Measurements from ENCODE around the gene MGRN1. TPM values are rescaled to one million over a fixed set of nuclear protein-coding genes. Genes with fewer than 3 reads are reported as not detected.

The MGRN1 gene
- polyA plus RNA-seq, 1 donor from 2014 or later = 35.9 TPM

- no peaks in the 10 kb centered on the region for H3K9me2 ChIP-seq (ENCODE audit: insufficient read depth, low read length)
- H3K36me3 ChIP-seq (ENCODE audit: insufficient read depth, low read length) = no peaks in the 10 kb centered on the region
- no peak overlapping the region for H3K9ac ChIP-seq (ENCODE audit: low read length)
- no peak overlapping the region for H3K4me2 ChIP-seq (ENCODE audit: low read length)
- no peak overlapping the region for H2AFZ ChIP-seq (ENCODE audit: low read depth, low read length)
- no peak for TF ChIP-seq SMC3 (conservative IDR thresholded peaks at IDR 0.05; ENCODE audit: poor library complexity)
- no peak for TF ChIP-seq POLR2AphosphoS5 (IDR thresholded peaks at IDR 0.05)
- no peaks in the 10 kb centered on the region for H3K27me3 ChIP-seq (ENCODE audit: insufficient read depth, low read depth, low read length)
- H3K79me2 ChIP-seq (replicated peaks; ENCODE audit: insufficient read depth, low read length) = no peaks in the 10 kb centered on the region
- H3K27ac ChIP-seq (ENCODE audit: low read length) = no peak overlapping the region
- no peak overlapping the region for H3K4me3 ChIP-seq (ENCODE audit: low read length)
- no peaks in the 10 kb centered on the region for H3F3A ChIP-seq (ENCODE audit: insufficient read depth, low read length, poor library complexity, severe bottlenecking)
- H3K9me3 ChIP-seq (ENCODE audit: low read length) = no peaks in the 10 kb centered on the region
- no peaks in the 10 kb centered on the region for H4K20me1 ChIP-seq (ENCODE audit: insufficient read depth)
These were observed 56.2 kb downstream of the MGRN1 start for GRCh38 chr16:4680673-4681470.

GRCh38 chr16:4681471-4682083 lies 57.0 kb downstream of the MGRN1 start:
- Histone ChIP-seq H2AFZ (ENCODE audit: low read depth, low read length) (no peak overlapping the region), H3K4me2 (ENCODE audit: low read length) (no peak overlapping the region), H3F3A (ENCODE audit: insufficient read depth, low read length, poor library complexity, severe bottlenecking) (no peaks in the 10 kb centered on the region), H3K4me3 (ENCODE audit: low read length) (no peak overlapping the region), H4K20me1 (ENCODE audit: insufficient read depth) (no peaks in the 10 kb centered on the region), H3K9me3 (ENCODE audit: low read length) (no peaks in the 10 kb centered on the region), H3K27me3 (ENCODE audit: insufficient read depth, low read depth, low read length) (no peaks in the 10 kb centered on the region), H3K9ac (ENCODE audit: low read length) (no peak overlapping the region), H3K27ac (ENCODE audit: low read length) (no peak overlapping the region), H3K9me2 (ENCODE audit: insufficient read depth, low read length) (no peaks in the 10 kb centered on the region), H3K79me2 (replicated peaks; ENCODE audit: insufficient read depth, low read length) (no peaks in the 10 kb centered on the region), H3K36me3 (ENCODE audit: insufficient read depth, low read length) (no peaks in the 10 kb centered on the region)
- TF ChIP-seq EP300 (conservative IDR thresholded peaks at IDR 0.05; ENCODE audit: poor library complexity, severe bottlenecking) (no peak), RAD21 (conservative IDR thresholded peaks at IDR 0.05) (no peak), POLR2AphosphoS5 (IDR thresholded peaks at IDR 0.05) (no peak), EZH2 (IDR thresholded peaks at IDR 0.05; ENCODE audit: borderline replicate concordance, insufficient read depth, low read length, poor library complexity, severe bottlenecking) (no peak), REST (IDR thresholded peaks at IDR 0.05; ENCODE audit: borderline replicate concordance) (no peak), TAF1 (IDR thresholded peaks at IDR 0.05; ENCODE audit: low read depth) (no peak), MXI1 (conservative IDR thresholded peaks at IDR 0.05; ENCODE audit: poor library complexity, severe bottlenecking) (no peak), SMC3 (conservative IDR thresholded peaks at IDR 0.05; ENCODE audit: poor library complexity) (no peak), CTCF (IDR thresholded peaks at IDR 0.05; ENCODE audit: poor library complexity, severe bottlenecking) (no peak)

Data from neural cell (in vitro differentiated cells).